ENCODE data around the gene RPL7A. TPM values are rescaled to one million over a fixed set of nuclear protein-coding genes. Genes with fewer than 3 reads are reported as not detected.
A peak's percentile ranks its signal among the peaks of the same experiment; 100 is the strongest.

Gene RPL7A
- total and polyA plus RNA-seq, 12 donors = 859 to 3,182 (median 927) TPM

- H3K27ac ChIP-seq = no peak overlapping the region
- no peaks in the 10 kb centered on the region for H3K9me3 ChIP-seq
- ATAC-seq (peak in 4 of 8 donors; percentile 5 to 26 (median 16)), DNase-seq (no peak)
- no peaks in the 10 kb centered on the region for H3K27me3 ChIP-seq
- peak in 7 of 9 donors; percentile 14 to 53 (median 36) for TF ChIP-seq CTCF (IDR thresholded peaks at IDR 0.05)
- H3K4me1 ChIP-seq = peaks cover 7 to 44% (median 28%) of the 10 kb centered on the region in 9 donors
- H3K4me3 ChIP-seq = no peak overlapping the region
- intact Hi-C loops (cut with DNase I) = loop anchor here in 1 of 10 donors (10.0 kb wide), 1 partner anchor 55 kb away; the partner anchor contains the start of gene REXO4
- WGBS, 2 donors = 42 to 47% methylated on average over 20 of the region's 20 CpGs
- peaks cover 0 to 62% (median 35%) of the 10 kb centered on the region in 9 donors for H3K36me3 ChIP-seq
These were observed 11.6 kb downstream of the RPL7A start for GRCh38 chr9:133359399-133360175.

- WGBS, 2 donors = 79 to 82% methylated on average over 21 of the region's 21 CpGs
- TF ChIP-seq CTCF (IDR thresholded peaks at IDR 0.05) = no peak
- DNase-seq (no peak), ATAC-seq (no peak)
- H3K9me3 ChIP-seq = no peaks in the 10 kb centered on the region
- no peaks in the 10 kb centered on the region for H3K27me3 ChIP-seq
- H3K27ac ChIP-seq = no peak overlapping the region
- no peak overlapping the region for H3K4me3 ChIP-seq
- H3K36me3 ChIP-seq = peaks cover 0 to 71% (median 44%) of the 10 kb centered on the region in 9 donors
- H3K4me1 ChIP-seq = peaks cover 7 to 33% (median 17%) of the 10 kb centered on the region in 9 donors
- intact Hi-C loops (cut with DNase I) = no loop called here
These were observed 12.7 kb downstream of the RPL7A start for GRCh38 chr9:133360400-133361393.

GRCh38 chr9:133361507-133362092 lies 13.6 kb downstream of the RPL7A start:
- 80 to 83% methylated on average over 13 of the region's 13 CpGs for WGBS, 2 donors
- Histone ChIP-seq H3K4me3 (no peak overlapping the region), H3K36me3 (peaks cover 0 to 80% (median 51%) of the 10 kb centered on the region in 9 donors), H3K9me3 (no peaks in the 10 kb centered on the region), H3K27ac (no peak overlapping the region), H3K4me1 (peaks cover 7 to 31% (median 16%) of the 10 kb centered on the region in 9 donors), H3K27me3 (no peaks in the 10 kb centered on the region)
- DNase-seq (no peak), ATAC-seq (no peak)
- intact Hi-C loops (cut with DNase I) = no loop called here
- TF ChIP-seq CTCF (IDR thresholded peaks at IDR 0.05) = no peak
